GOT3 (cell line): ENCODE results near the gene ZCCHC18.

Source experiments
- DNase-seq: peaks from one replicate; lab custom pipeline; 2025; ENCODE audit warnings: mixed read lengths; lab: John Stamatoyannopoulos, UW

The ZCCHC18 gene

GRCh38 chrX:104134583-104135261 is 22.4 kb downstream of the ZCCHC18 start:
- DNase-seq: no peak

GRCh38 chrX:104135677-104136076 is 23.4 kb downstream of the ZCCHC18 start:
- DNase-seq: no peak

- DNase-seq: peak; percentile 3
Observed at GRCh38 chrX:104136241-104137019, 24.1 kb downstream of the ZCCHC18 start.

GRCh38 chrX:104137496-104137895 is 25.2 kb downstream of the ZCCHC18 start:
- no peak for DNase-seq

GRCh38 chrX:104141087-104141760 is 28.9 kb downstream of the ZCCHC18 start:
- DNase-seq: no peak

- no peak for DNase-seq
Observed at GRCh38 chrX:104151037-104151436, 38.7 kb downstream of the ZCCHC18 start.

- peak; percentile 2 for DNase-seq
Observed at GRCh38 chrX:104156630-104157529, 44.6 kb downstream of the ZCCHC18 start, which contains the start of gene SLC25A53. SLC25A53 (minus strand) TSS chrX:104157009; CDS start chrX:104105257, 51,752 bp downstream.
